GM18867 (cell line): ENCODE results near the gene HEBP2.
"Not testable (repeated sequence)": the region's sequence is repeated elsewhere in the genome, so short reads cannot be mapped to it uniquely, and the experiment has no call there.

Experiments
- ATAC-seq: cut with Tn5 transposase; IDR thresholded peaks from one replicate; pipeline ENCODE4 v1.9.1; 2021; ENCODE audit warnings: mild to moderate bottlenecking, moderate library complexity; ENCODE audit not compliant: unreplicated experiment

The HEBP2 gene

GRCh38 chr6:138403801-138404665, at the start of gene HEBP2:
TSS of gene HEBP2 (plus strand) at chr6:138404223. CDS start at chr6:138404496, 273 bp downstream.
- ATAC-seq = peak; percentile 83

DNA sequence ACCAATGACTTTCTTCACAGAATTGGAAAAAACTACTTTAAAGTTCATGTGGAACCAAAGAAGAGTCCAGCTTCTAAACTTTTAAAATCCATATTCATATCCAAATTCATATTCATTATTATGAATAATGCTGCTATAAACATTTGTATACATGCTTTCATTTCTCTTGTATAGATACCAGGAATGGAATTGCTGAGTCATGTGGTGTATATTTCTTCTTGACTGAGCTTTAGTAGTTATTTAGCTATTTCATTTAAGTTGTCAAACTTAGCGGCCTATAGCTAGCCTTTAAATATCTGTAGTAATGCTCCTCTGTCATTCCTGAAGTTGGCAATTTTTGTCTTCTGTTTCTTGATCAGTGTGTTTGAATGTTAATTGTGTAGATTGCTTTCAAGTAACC, 46.1 kb upstream of the HEBP2 start:
- ATAC-seq = no peak

- not testable (repeated sequence) for ATAC-seq
Observed at GRCh38 chr6:138368684-138369083, 35.3 kb upstream of the HEBP2 start.

DNA sequence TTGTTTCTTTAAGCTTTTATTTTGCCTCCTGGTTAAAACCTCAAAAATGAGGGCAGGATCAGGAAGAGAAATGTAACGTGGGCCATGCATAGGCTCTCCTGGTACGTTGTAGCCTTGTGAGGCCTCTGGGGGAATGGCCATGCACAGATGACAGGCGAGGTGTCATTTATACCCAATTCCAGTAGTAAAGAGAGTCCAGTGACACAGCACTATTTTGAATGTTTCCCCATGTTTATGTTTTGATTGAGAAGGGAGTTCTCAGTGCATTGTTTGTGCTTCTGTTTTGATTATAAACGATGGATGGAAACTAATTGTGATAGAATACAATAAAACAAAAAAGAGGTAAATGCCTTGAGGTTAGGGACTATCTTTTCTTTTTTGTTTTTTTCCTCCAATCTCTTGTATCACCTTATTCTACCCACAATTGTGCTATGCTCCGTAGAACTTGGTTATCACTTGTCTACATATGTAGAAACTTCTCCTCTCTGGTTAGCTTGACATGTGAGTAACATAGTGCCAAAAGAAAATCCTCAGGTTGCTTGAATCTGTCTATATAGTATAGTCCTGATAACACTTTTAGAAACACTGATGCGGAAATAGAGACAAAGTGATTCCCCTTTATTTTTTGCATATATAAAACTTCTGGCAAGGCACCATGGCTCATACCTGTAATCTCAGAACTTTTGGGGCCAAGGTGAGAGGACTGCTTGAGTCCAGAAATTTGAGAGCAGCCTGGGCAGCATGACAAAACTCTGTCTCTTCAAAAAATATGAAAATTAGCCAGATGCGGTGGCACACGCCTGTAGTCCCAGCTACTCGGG, 33.2 kb upstream of the HEBP2 start:
- ATAC-seq = no peak

GRCh38 chr6:138371452-138371711, 32.6 kb upstream of the HEBP2 start:
- no peak for ATAC-seq

DNA sequence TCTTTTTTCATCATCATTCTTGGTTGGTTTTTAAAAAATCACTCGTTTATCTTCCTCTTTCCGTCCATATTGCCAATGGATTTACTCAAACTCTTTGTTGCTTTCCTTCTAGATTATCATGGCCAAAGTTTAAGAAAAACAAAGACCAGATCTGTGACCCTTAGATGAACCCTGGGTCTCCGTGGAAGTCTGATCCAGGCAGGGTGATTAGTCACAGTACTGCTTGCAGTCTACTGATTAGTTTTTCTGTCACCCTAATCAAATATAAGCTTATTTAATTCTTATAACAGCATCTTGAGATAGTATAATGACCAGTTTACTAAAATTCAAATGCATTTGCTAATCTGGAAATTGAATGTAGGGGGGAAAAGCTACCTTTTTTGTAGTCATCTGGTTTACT, 32.3 kb upstream of the HEBP2 start:
- ATAC-seq = no peak

GRCh38 chr6:138372711-138373463, 31.1 kb upstream of the HEBP2 start:
- no peak for ATAC-seq

DNA sequence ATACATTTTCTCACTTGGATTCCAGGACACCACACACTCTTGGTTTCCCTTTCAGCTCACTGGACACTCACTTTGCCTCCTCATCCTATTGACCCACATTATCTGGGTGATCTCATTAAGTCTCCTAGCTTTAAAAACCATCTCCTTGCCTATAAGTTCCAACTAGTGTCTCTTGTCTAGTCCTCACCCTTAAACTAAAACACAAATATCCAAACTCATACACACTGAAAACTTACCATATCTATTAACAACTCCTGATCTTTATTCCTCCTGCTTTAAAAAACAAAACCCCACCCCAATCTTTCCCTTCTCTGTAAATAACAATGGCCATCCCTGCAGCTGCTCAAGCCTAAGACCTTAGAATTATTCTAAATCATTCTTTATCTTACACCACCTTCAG, 29.8 kb upstream of the HEBP2 start:
- no peak for ATAC-seq

DNA sequence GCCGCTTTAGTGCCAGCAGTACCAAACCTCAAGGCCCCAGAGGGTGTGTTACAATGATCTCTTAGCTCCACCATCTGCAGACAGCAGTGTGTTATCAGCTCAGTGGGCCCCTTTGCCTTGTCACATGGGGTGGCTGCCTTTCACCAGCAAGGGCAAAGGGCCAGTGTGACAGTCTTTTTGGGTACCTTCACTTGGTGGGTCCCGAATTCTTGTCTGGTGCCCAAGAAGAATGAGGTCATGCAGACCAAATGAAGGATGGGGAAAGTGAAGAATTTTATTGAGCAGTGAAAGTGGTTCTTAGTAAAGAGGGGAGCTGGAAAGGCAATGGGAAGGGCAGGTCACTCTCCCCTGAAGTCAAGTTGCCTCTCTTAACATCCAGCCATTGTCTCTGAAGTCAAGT, 29.2 kb upstream of the HEBP2 start:
- ATAC-seq = no peak

DNA sequence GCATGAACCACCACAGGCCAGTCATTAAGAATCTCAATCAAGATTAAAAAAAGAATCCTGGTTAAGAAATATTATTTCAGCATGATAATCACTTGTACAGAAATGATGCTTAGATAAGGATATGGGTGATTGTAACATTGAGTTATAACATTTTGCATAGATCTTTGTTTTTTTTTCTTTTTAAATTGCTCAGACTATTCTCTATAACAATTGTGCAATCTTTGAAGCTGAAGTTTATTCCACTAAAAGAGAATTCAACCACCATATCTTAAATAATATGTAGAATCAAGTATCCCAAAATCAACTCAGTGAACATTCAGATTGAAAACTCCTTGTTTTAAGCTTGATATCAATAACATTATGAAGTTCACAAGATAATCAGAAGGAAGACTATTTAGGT, 27.0 kb upstream of the HEBP2 start:
- no peak for ATAC-seq

GRCh38 chr6:138377844-138378243, 26.2 kb upstream of the HEBP2 start, which contains the start of gene SMIM28:
TSS of gene SMIM28 (plus strand) at chr6:138377905. CDS start at chr6:138378073, 168 bp downstream.
- ATAC-seq = no peak

DNA sequence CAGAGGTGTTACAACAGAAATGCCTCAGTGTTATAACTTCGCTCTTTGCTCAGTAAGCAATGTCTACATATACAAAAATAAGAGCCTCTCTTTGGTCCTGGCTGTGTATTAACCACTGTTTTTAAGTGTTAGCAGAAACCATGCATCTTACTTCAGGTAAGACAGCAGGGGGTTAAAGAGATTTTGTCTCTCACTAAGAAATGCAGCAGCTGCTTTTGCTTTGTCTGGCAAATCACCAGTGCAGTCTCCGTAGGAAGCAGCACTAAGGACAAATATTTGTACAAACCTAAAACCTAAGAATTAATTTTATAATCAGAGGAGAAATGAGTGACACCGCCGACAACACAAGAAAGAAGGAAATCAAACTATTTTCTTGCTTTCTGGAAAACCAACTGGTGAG, 25.6 kb upstream of the HEBP2 start:
- no peak for ATAC-seq

- no peak for ATAC-seq
Observed at GRCh38 chr6:138382498-138383265, 21.3 kb upstream of the HEBP2 start.

GRCh38 chr6:138383776-138384175, 20.2 kb upstream of the HEBP2 start:
- ATAC-seq = no peak

DNA sequence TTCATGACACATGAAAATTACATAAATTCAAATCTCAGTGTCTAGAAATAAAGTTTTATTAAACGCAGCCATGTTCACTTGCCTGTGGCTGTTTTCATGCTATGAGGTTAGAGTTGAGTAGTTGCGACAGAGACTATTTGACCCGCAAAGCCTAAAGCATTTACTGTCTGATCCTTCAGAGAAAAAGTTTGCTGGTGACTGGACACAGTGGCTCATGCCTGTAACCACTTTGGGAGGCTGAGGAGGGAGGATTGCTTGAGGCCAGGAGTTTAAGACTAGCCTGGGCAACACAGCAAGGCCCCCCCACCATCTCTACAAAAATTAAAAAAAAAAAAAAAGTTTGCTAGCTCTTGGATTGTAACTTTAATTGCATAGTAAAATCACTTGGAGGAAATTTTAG, 17.1 kb upstream of the HEBP2 start:
- no peak for ATAC-seq

- ATAC-seq = no peak
Observed at GRCh38 chr6:138387577-138388368, 16.2 kb upstream of the HEBP2 start.

DNA sequence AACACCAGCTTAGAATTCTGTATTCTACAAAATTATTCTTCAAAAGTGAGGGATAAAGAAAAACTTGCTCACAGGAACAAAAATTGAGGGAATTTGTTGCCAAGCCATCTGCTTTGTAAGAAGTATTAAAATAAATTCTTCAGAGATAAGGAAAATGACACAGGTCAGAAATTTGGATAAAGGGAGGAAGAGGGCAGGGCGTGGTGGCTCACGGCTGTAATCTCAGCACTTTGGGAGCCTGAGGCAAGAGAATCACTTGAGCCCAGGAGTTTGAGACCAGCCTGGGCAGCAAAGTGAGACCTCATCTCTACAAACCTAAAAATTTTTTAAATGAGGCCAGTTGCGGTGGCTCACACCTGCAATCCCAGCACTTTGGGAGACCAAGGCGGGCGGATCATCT, 14.5 kb upstream of the HEBP2 start:
- no peak for ATAC-seq

- no peak for ATAC-seq
Observed at GRCh38 chr6:138393871-138394783, 9.9 kb upstream of the HEBP2 start.

DNA sequence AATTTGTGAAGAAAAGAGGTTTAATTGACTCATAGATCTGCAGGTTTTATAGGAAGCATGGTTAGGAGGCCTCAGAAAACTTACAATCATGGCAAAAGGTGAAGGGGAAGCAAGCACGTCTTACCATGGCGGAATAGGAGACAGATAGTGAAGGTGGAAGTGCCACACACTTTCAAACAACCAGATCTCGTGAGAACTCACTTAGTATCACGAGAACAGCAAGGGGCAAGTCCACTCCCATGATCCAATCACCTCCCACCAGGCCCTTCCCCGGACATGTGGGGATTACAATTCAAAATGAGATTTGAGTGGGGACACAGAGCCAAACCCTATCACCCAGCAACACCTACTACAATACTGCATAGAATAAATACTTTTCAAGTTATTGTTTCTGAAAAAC, 7.3 kb upstream of the HEBP2 start:
- no peak for ATAC-seq
